HEK293 (cell line): ENCODE data around the gene ATP13A3.
A peak's percentile ranks its signal among the peaks of the same experiment; 100 is the strongest.

Source experiments
- EGR2 ChIP-seq: fragments of 450-650 bp; formaldehyde crosslinking; IDR thresholded peaks from 2 replicates; pipeline ENCODE4 v1.5.1; 2016; ENCODE audit warnings: low read depth, missing biosample characterization, missing genetic modification characterization
- GFI1B ChIP-seq: fragments of 450-650 bp; formaldehyde crosslinking; IDR thresholded peaks from 2 replicates; pipeline ENCODE4 v1.5.1; 2016; ENCODE audit warnings: missing biosample characterization, missing genetic modification characterization
- GLI2 ChIP-seq: fragments of 450-650 bp; formaldehyde crosslinking; IDR thresholded peaks from 2 replicates; pipeline ENCODE4; 2017; ENCODE audit warnings: missing biosample characterization, missing genetic modification characterization, low read depth, borderline replicate concordance
- GLIS1 ChIP-seq: fragments of 450-650 bp; formaldehyde crosslinking; IDR thresholded peaks from 2 replicates; pipeline ENCODE4 v1.5.1; 2016; ENCODE audit warnings: missing biosample characterization, missing genetic modification characterization
- HOXA7 ChIP-seq: sonication (generic); formaldehyde crosslinking; IDR thresholded peaks from 2 replicates; pipeline ENCODE4 v1.8.1; 2022; ENCODE audit warnings: missing genetic modification reagents, borderline replicate concordance
- HOXC10 ChIP-seq: sonication (generic); formaldehyde crosslinking; IDR thresholded peaks from 2 replicates; pipeline ENCODE4 v1.8.1; 2023; ENCODE audit warnings: mild to moderate bottlenecking, missing genetic modification reagents
- KLF1 ChIP-seq: fragments of 450-650 bp; formaldehyde crosslinking; IDR thresholded peaks from 2 replicates; pipeline ENCODE4 v1.5.1; 2016; ENCODE audit warnings: missing biosample characterization, missing genetic modification characterization
- KLF8 ChIP-seq: fragments of 450-650 bp; formaldehyde crosslinking; IDR thresholded peaks from 2 replicates; pipeline ENCODE4 v1.5.1; 2016; ENCODE audit warnings: missing biosample characterization, missing genetic modification characterization
- MZF1 ChIP-seq: fragments of 450-650 bp; formaldehyde crosslinking; IDR thresholded peaks from 2 replicates; pipeline ENCODE4 v1.5.1; 2017; ENCODE audit warnings: missing biosample characterization, missing genetic modification characterization, borderline replicate concordance
- PRDM1 ChIP-seq: fragments of 450-650 bp; formaldehyde crosslinking; IDR thresholded peaks from 2 replicates; pipeline ENCODE4; 2016; ENCODE audit warnings: missing biosample characterization, missing genetic modification characterization
- RBAK ChIP-seq: fragments of 450-650 bp; formaldehyde crosslinking; IDR thresholded peaks from 2 replicates; pipeline ENCODE4 v1.5.1; 2016; ENCODE audit warnings: missing biosample characterization, missing genetic modification characterization
- SP7 ChIP-seq: fragments of 450-650 bp; formaldehyde crosslinking; IDR thresholded peaks from 2 replicates; pipeline ENCODE4 v1.5.1; 2016; ENCODE audit warnings: missing biosample characterization, missing genetic modification characterization
- ZBTB17 ChIP-seq: fragments of 450-650 bp; formaldehyde crosslinking; IDR thresholded peaks from 2 replicates; pipeline ENCODE4 v1.5.1; 2016; ENCODE audit warnings: missing biosample characterization, missing genetic modification characterization
- ZEB2 ChIP-seq: fragments of 450-650 bp; formaldehyde crosslinking; IDR thresholded peaks from 2 replicates; pipeline ENCODE4 v1.5.1; 2016; ENCODE audit warnings: missing biosample characterization, missing genetic modification characterization
- ZFP41 ChIP-seq: fragments of 450-650 bp; formaldehyde crosslinking; IDR thresholded peaks from 2 replicates; pipeline ENCODE4 v1.5.1; 2016; ENCODE audit warnings: missing biosample characterization, missing genetic modification characterization, borderline replicate concordance
- ZNF132 ChIP-seq: fragments of 450-650 bp; formaldehyde crosslinking; IDR thresholded peaks from 2 replicates; pipeline ENCODE4 v1.5.1; 2017; ENCODE audit warnings: missing biosample characterization, missing genetic modification characterization, borderline replicate concordance
- ZNF133 ChIP-seq: fragments of 450-650 bp; formaldehyde crosslinking; IDR thresholded peaks from 2 replicates; pipeline ENCODE4 v1.5.1; 2016; ENCODE audit warnings: missing biosample characterization, missing genetic modification characterization
- ZNF184 ChIP-seq: fragments of 450-650 bp; IDR thresholded peaks from 2 replicates; pipeline ENCODE4 v1.5.1; 2018; ENCODE audit warnings: missing biosample characterization, mild to moderate bottlenecking, missing genetic modification characterization
- ZNF248 ChIP-seq: fragments of 450-650 bp; formaldehyde crosslinking; IDR thresholded peaks from 2 replicates; pipeline ENCODE4 v1.5.1; 2017; ENCODE audit warnings: missing biosample characterization, missing genetic modification characterization
- ZNF324 ChIP-seq: fragments of 450-650 bp; formaldehyde crosslinking; IDR thresholded peaks from 2 replicates; pipeline ENCODE4 v1.5.1; 2016; ENCODE audit warnings: missing biosample characterization, missing genetic modification characterization
- ZNF354C ChIP-seq: fragments of 450-650 bp; formaldehyde crosslinking; IDR thresholded peaks from 2 replicates; pipeline ENCODE4 v1.5.1; 2016; ENCODE audit warnings: missing biosample characterization, missing genetic modification characterization, low read depth, borderline replicate concordance
- ZNF433 ChIP-seq: fragments of 450-650 bp; formaldehyde crosslinking; IDR thresholded peaks from 2 replicates; pipeline ENCODE4 v1.5.1; 2016; ENCODE audit warnings: missing biosample characterization, missing genetic modification characterization, low read depth
- ZNF555 ChIP-seq: fragments of 450-650 bp; formaldehyde crosslinking; conservative IDR thresholded peaks from 2 replicates; pipeline ENCODE4 v1.5.1; 2017; ENCODE audit warnings: missing biosample characterization, mild to moderate bottlenecking, missing genetic modification characterization, inconsistent platforms
- ZNF610 ChIP-seq: fragments of 450-650 bp; formaldehyde crosslinking; IDR thresholded peaks from 2 replicates; pipeline ENCODE4 v1.5.1; 2016; ENCODE audit warnings: missing biosample characterization, missing genetic modification characterization, borderline replicate concordance
- ZNF677 ChIP-seq: fragments of 450-650 bp; IDR thresholded peaks from 2 replicates; pipeline ENCODE4 v1.5.0; 2018; ENCODE audit warnings: missing biosample characterization, mild to moderate bottlenecking, missing genetic modification characterization, moderate library complexity
- ZNF701 ChIP-seq: fragments of 450-650 bp; formaldehyde crosslinking; IDR thresholded peaks from 2 replicates; pipeline ENCODE4 v1.5.1; 2016; ENCODE audit warnings: missing biosample characterization, missing genetic modification characterization
- ZNF747 ChIP-seq: fragments of 450-650 bp; formaldehyde crosslinking; IDR thresholded peaks from 2 replicates; pipeline ENCODE4 v1.5.1; 2016; ENCODE audit warnings: missing biosample characterization, missing genetic modification characterization
- ZXDB ChIP-seq: fragments of 450-650 bp; formaldehyde crosslinking; IDR thresholded peaks from 2 replicates; pipeline ENCODE4 v1.5.1; 2016; ENCODE audit warnings: missing biosample characterization, missing genetic modification characterization
- TF ChIP-seq, protein P1 (sequence below): fragments of 450-650 bp; formaldehyde crosslinking; IDR thresholded peaks from 2 replicates; pipeline ENCODE4 v1.5.1; 2016; ENCODE audit warnings: missing biosample characterization, missing genetic modification characterization
- TF ChIP-seq, protein P2 (sequence below): fragments of 450-650 bp; formaldehyde crosslinking; IDR thresholded peaks from 2 replicates; pipeline ENCODE4 v1.5.1; 2016; ENCODE audit warnings: missing biosample characterization, missing genetic modification characterization
- TF ChIP-seq, protein P3 (sequence below): fragments of 450-650 bp; formaldehyde crosslinking; IDR thresholded peaks from 2 replicates; pipeline ENCODE4 v1.5.1; 2016; ENCODE audit warnings: missing biosample characterization, missing genetic modification characterization
- TF ChIP-seq, protein P4 (sequence below): fragments of 450-650 bp; IDR thresholded peaks from 2 replicates; pipeline ENCODE4 v1.5.1; 2018; ENCODE audit warnings: missing biosample characterization, mild to moderate bottlenecking, missing genetic modification characterization

The ATP13A3 gene

GRCh38 chr3:194369522-194370279 is 117.1 kb downstream of the ATP13A3 start, which contains the start of gene LRRC15 (continued):
- TF ChIP-seq ZNF354C (tag by site-specific recombination) = no peak
- no peak for TF ChIP-seq GLI2
- no peak for TF ChIP-seq HOXC10 (CRISPR knock-in tag)
- TF ChIP-seq ZBTB17 (tag by site-specific recombination) = no peak
- TF ChIP-seq KLF8 (tag by site-specific recombination) = no peak
- no peak for TF ChIP-seq ZNF433
- no peak for TF ChIP-seq ZEB2 (tag by site-specific recombination)
- TF ChIP-seq MZF1 (tag by site-specific recombination) = no peak
- no peak for TF ChIP-seq ZNF677 (tag by site-specific recombination)
- no peak for TF ChIP-seq HOXA7 (CRISPR knock-in tag)
- no peak for TF ChIP-seq ZXDB (tag by site-specific recombination)
- no peak for TF ChIP-seq ZNF132 (tag by site-specific recombination)
- TF ChIP-seq EGR2 (tag by site-specific recombination) = no peak
- TF ChIP-seq, protein P1, sequence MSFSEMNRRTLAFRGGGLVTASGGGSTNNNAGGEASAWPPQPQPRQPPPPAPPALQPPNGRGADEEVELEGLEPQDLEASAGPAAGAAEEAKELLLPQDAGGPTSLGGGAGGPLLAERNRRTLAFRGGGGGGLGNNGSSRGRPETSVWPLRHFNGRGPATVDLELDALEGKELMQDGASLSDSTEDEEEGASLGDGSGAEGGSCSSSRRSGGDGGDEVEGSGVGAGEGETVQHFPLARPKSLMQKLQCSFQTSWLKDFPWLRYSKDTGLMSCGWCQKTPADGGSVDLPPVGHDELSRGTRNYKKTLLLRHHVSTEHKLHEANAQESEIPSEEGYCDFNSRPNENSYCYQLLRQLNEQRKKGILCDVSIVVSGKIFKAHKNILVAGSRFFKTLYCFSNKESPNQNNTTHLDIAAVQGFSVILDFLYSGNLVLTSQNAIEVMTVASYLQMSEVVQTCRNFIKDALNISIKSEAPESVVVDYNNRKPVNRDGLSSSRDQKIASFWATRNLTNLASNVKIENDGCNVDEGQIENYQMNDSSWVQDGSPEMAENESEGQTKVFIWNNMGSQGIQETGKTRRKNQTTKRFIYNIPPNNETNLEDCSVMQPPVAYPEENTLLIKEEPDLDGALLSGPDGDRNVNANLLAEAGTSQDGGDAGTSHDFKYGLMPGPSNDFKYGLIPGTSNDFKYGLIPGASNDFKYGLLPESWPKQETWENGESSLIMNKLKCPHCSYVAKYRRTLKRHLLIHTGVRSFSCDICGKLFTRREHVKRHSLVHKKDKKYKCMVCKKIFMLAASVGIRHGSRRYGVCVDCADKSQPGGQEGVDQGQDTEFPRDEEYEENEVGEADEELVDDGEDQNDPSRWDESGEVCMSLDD (tag by site-specific recombination) = no peak
- TF ChIP-seq, protein P2, sequence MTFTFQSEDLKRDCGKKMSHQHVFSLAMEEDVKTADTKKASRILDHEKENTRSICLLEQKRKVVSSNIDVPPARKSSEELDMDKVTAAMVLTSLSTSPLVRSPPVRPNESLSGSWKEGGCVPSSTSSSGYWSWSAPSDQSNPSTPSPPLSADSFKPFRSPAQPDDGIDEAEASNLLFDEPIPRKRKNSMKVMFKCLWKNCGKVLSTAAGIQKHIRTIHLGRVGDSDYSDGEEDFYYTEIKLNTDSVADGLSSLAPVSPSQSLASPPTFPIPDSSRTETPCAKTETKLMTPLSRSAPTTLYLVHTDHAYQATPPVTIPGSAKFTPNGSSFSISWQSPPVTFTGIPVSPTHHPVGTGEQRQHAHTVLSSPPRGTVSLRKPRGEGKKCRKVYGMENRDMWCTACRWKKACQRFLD (tag by site-specific recombination) = no peak
- TF ChIP-seq ZNF610 (tag by site-specific recombination) = no peak
- no peak for TF ChIP-seq RBAK (tag by site-specific recombination)
- no peak for TF ChIP-seq ZNF184 (tag by site-specific recombination)
- no peak for TF ChIP-seq ZNF248 (tag by site-specific recombination)
- TF ChIP-seq, protein P3, sequence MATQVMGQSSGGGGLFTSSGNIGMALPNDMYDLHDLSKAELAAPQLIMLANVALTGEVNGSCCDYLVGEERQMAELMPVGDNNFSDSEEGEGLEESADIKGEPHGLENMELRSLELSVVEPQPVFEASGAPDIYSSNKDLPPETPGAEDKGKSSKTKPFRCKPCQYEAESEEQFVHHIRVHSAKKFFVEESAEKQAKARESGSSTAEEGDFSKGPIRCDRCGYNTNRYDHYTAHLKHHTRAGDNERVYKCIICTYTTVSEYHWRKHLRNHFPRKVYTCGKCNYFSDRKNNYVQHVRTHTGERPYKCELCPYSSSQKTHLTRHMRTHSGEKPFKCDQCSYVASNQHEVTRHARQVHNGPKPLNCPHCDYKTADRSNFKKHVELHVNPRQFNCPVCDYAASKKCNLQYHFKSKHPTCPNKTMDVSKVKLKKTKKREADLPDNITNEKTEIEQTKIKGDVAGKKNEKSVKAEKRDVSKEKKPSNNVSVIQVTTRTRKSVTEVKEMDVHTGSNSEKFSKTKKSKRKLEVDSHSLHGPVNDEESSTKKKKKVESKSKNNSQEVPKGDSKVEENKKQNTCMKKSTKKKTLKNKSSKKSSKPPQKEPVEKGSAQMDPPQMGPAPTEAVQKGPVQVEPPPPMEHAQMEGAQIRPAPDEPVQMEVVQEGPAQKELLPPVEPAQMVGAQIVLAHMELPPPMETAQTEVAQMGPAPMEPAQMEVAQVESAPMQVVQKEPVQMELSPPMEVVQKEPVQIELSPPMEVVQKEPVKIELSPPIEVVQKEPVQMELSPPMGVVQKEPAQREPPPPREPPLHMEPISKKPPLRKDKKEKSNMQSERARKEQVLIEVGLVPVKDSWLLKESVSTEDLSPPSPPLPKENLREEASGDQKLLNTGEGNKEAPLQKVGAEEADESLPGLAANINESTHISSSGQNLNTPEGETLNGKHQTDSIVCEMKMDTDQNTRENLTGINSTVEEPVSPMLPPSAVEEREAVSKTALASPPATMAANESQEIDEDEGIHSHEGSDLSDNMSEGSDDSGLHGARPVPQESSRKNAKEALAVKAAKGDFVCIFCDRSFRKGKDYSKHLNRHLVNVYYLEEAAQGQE (tag by site-specific recombination) = no peak
- TF ChIP-seq SP7 (tag by site-specific recombination) = no peak
- TF ChIP-seq ZNF324 (tag by site-specific recombination) = no peak
- no peak for TF ChIP-seq ZFP41 (tag by site-specific recombination)
- no peak for TF ChIP-seq KLF1 (tag by site-specific recombination)
- TF ChIP-seq GFI1B (tag by site-specific recombination) = no peak
- TF ChIP-seq, protein P4, sequence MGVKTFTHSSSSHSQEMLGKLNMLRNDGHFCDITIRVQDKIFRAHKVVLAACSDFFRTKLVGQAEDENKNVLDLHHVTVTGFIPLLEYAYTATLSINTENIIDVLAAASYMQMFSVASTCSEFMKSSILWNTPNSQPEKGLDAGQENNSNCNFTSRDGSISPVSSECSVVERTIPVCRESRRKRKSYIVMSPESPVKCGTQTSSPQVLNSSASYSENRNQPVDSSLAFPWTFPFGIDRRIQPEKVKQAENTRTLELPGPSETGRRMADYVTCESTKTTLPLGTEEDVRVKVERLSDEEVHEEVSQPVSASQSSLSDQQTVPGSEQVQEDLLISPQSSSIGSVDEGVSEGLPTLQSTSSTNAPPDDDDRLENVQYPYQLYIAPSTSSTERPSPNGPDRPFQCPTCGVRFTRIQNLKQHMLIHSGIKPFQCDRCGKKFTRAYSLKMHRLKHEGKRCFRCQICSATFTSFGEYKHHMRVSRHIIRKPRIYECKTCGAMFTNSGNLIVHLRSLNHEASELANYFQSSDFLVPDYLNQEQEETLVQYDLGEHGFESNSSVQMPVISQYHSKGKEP = no peak
- TF ChIP-seq ZNF701 = no peak
- no peak for TF ChIP-seq ZNF555
- no peak for TF ChIP-seq PRDM1 (tag by site-specific recombination)
- TF ChIP-seq ZNF133 (tag by site-specific recombination) = no peak
- TF ChIP-seq GLIS1 (tag by site-specific recombination) = 0 out of 2 replicates have a peak, but pooled peaks have one; percentile 12
- no peak for TF ChIP-seq ZNF747 (tag by site-specific recombination)
